IMR-90 (cell line): ENCODE measurements around the gene ZNRF3.
"Not testable (repeated sequence)": the region's sequence is repeated elsewhere in the genome, so short reads cannot be mapped to it uniquely, and the experiment has no call there.

Experiments used
- BHLHE40 ChIP-seq: fragments of 150-350 bp; IDR thresholded peaks from 2 replicates; pipeline ENCODE4 v1.6.1; 2016; ENCODE audit warnings: mild to moderate bottlenecking, low read depth, low read length
- CEBPB ChIP-seq: IDR thresholded peaks from 2 replicates; pipeline ENCODE4 v1.6.1; 2012; ENCODE audit warnings: low read depth, low read length, improper control_type of control experiment
- FOS ChIP-seq: fragments of 150-350 bp; IDR thresholded peaks from 2 replicates; pipeline ENCODE4 v1.6.1; 2016; ENCODE audit warnings: low read depth, low read length
- MAZ ChIP-seq: IDR thresholded peaks from 2 replicates; pipeline ENCODE4 v1.6.1; 2012; ENCODE audit warnings: low read depth, mild to moderate bottlenecking, low read length, improper control_type of control experiment, moderate library complexity, borderline replicate concordance
- POLR2A ChIP-seq: IDR thresholded peaks from 2 replicates; pipeline ENCODE4 v1.6.1; 2012; ENCODE audit warnings: mild to moderate bottlenecking, low read depth, low read length
- RAD21 ChIP-seq: IDR thresholded peaks from 2 replicates; pipeline ENCODE4 v1.6.1; 2012; ENCODE audit warnings: low read length, improper control_type of control experiment
- RCOR1 ChIP-seq: IDR thresholded peaks from 2 replicates; pipeline ENCODE4 v1.6.1; 2012; ENCODE audit warnings: mild to moderate bottlenecking, low read length, improper control_type of control experiment; ENCODE audit not compliant: insufficient replicate concordance
- RFX5 ChIP-seq: IDR thresholded peaks from 2 replicates; pipeline ENCODE4 v1.8.0; 2012; ENCODE audit warnings: low read depth, mild to moderate bottlenecking, low read length, moderate library complexity
- TF ChIP-seq, protein P1 (sequence below): conservative IDR thresholded peaks from 2 replicates; pipeline ENCODE4 v1.5.1; 2012; ENCODE audit warnings: mild to moderate bottlenecking, low read depth, low read length, improper control_type of control experiment
- TF ChIP-seq, protein P2 (sequence below): fragments of 150-350 bp; IDR thresholded peaks from 2 replicates; pipeline ENCODE4 v1.6.1; 2016; ENCODE audit warnings: low read depth, mild to moderate bottlenecking, low read length, moderate library complexity, borderline replicate concordance

DNA sequence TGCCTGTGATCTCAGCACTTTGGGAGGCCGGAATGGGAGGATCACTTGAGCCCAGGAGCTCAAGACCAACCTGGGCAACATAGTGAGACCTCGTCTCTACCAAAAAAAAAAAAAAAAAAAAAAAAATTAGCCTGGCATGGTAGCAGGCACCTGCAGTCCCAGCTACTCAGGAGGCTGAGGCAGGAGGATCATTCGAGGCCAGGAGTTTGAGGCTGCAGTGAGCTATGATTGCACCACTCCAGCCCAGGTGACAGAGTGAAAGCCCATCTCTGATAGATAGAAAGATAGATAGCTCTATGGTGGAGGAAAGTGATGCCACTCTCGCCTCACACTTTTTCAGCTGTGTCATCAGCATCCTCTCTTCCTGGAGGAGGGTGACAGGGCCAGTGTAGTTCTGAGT is 156.3 kb downstream of the ZNRF3 start:
- TF ChIP-seq BHLHE40, FOS, MAZ, RCOR1, POLR2A, RFX5, RAD21, CEBPB: not testable (repeated sequence)
- TF ChIP-seq, protein P1, sequence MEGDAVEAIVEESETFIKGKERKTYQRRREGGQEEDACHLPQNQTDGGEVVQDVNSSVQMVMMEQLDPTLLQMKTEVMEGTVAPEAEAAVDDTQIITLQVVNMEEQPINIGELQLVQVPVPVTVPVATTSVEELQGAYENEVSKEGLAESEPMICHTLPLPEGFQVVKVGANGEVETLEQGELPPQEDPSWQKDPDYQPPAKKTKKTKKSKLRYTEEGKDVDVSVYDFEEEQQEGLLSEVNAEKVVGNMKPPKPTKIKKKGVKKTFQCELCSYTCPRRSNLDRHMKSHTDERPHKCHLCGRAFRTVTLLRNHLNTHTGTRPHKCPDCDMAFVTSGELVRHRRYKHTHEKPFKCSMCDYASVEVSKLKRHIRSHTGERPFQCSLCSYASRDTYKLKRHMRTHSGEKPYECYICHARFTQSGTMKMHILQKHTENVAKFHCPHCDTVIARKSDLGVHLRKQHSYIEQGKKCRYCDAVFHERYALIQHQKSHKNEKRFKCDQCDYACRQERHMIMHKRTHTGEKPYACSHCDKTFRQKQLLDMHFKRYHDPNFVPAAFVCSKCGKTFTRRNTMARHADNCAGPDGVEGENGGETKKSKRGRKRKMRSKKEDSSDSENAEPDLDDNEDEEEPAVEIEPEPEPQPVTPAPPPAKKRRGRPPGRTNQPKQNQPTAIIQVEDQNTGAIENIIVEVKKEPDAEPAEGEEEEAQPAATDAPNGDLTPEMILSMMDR = not testable (repeated sequence)
- TF ChIP-seq, protein P2, sequence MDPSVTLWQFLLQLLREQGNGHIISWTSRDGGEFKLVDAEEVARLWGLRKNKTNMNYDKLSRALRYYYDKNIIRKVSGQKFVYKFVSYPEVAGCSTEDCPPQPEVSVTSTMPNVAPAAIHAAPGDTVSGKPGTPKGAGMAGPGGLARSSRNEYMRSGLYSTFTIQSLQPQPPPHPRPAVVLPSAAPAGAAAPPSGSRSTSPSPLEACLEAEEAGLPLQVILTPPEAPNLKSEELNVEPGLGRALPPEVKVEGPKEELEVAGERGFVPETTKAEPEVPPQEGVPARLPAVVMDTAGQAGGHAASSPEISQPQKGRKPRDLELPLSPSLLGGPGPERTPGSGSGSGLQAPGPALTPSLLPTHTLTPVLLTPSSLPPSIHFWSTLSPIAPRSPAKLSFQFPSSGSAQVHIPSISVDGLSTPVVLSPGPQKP = not testable (repeated sequence)
